Endothelial cell (in vitro differentiated cells): Measurements from ENCODE around the gene PDZD2. TPM values are rescaled to one million over a fixed set of nuclear protein-coding genes. Genes with fewer than 3 reads are reported as not detected.

Source experiments
- DNase-seq: peaks from one replicate; pipeline ENCODE4 v3.0.0; 2021; ENCODE audit warnings: low spot score
- H3K27ac Mint-ChIP-seq: one replicate; pipeline ENCODE4 v1.8.0; 2021; ENCODE audit warnings: mixed read lengths, inconsistent platforms; ENCODE audit not compliant: unreplicated experiment
- H3K27me3 Mint-ChIP-seq: one replicate; pipeline ENCODE4 v1.8.0; 2021; ENCODE audit warnings: mild to moderate bottlenecking, moderate library complexity, mixed read lengths, inconsistent platforms; ENCODE audit not compliant: unreplicated experiment
- H3K36me3 Mint-ChIP-seq: one replicate; pipeline ENCODE4 v1.8.0; 2021; ENCODE audit warnings: mild to moderate bottlenecking, low read depth, mixed read lengths, inconsistent platforms; ENCODE audit not compliant: unreplicated experiment
- H3K4me1 Mint-ChIP-seq: one replicate; pipeline ENCODE4 v1.8.0; 2021; ENCODE audit warnings: mild to moderate bottlenecking, mixed read lengths, inconsistent platforms; ENCODE audit not compliant: unreplicated experiment
- H3K4me3 Mint-ChIP-seq: one replicate; pipeline ENCODE4 v1.8.0; 2021; ENCODE audit warnings: mild to moderate bottlenecking, mixed read lengths, inconsistent platforms; ENCODE audit not compliant: unreplicated experiment
- H3K9me3 Mint-ChIP-seq: one replicate; pipeline ENCODE4 v1.8.0; 2021; ENCODE audit warnings: mixed read lengths, inconsistent platforms; ENCODE audit not compliant: unreplicated experiment
- total RNA-seq: library from RNA; stranded (reverse); fragmentation: NEBNext Ultra II Directional; extraction: Animal tissue kit (Norgen Biotek cat#: 25700); gene quantifications from one replicate; pipeline ENCODE4 v1.2.1, GENCODE V29; 2021; ENCODE audit not compliant: unreplicated experiment
- TF ChIP-seq, protein P1 (sequence below): fragments of 200-600 bp; sonication (generic); IDR thresholded peaks from one replicate; pipeline ENCODE4 v1.5.0; 2021; ENCODE audit warnings: antibody characterized with exemption; ENCODE audit not compliant: unreplicated experiment

Gene PDZD2
- total RNA-seq, 1 donor from 2014 or later, result 71.1 TPM

DNA sequence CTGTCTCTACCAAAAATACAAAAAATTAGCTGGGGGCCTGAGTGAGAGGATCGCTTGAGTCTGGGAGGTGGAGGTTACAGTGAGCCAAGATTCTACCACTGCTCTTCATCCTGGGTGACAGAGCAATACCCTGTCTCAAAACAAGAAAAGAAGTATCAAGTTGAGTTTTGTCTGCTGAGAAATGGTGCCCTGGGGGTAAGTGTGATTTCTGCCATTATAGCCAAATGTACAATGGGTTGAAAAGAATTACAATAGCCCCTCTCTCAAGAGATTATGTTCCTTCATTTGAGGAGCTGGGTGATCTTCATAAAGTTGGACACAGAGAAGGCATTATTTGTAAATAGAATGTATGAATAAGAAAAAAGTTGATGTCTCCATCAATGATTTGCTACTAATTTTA, 345.8 kb downstream of the PDZD2 start:
- H3K4me1 Mint-ChIP-seq, result no peaks in the 10 kb centered on the region
- peaks cover 5% of the 10 kb centered on the region for H3K27me3 Mint-ChIP-seq
- H3K27ac Mint-ChIP-seq, result no peak overlapping the region
- TF ChIP-seq, protein P1, sequence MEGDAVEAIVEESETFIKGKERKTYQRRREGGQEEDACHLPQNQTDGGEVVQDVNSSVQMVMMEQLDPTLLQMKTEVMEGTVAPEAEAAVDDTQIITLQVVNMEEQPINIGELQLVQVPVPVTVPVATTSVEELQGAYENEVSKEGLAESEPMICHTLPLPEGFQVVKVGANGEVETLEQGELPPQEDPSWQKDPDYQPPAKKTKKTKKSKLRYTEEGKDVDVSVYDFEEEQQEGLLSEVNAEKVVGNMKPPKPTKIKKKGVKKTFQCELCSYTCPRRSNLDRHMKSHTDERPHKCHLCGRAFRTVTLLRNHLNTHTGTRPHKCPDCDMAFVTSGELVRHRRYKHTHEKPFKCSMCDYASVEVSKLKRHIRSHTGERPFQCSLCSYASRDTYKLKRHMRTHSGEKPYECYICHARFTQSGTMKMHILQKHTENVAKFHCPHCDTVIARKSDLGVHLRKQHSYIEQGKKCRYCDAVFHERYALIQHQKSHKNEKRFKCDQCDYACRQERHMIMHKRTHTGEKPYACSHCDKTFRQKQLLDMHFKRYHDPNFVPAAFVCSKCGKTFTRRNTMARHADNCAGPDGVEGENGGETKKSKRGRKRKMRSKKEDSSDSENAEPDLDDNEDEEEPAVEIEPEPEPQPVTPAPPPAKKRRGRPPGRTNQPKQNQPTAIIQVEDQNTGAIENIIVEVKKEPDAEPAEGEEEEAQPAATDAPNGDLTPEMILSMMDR, result no peak
- no peak for DNase-seq
- H3K9me3 Mint-ChIP-seq, result no peaks in the 10 kb centered on the region
- H3K36me3 Mint-ChIP-seq, result peaks cover 39% of the 10 kb centered on the region
- peak overlapping the region; percentile 38 for H3K4me3 Mint-ChIP-seq

DNA sequence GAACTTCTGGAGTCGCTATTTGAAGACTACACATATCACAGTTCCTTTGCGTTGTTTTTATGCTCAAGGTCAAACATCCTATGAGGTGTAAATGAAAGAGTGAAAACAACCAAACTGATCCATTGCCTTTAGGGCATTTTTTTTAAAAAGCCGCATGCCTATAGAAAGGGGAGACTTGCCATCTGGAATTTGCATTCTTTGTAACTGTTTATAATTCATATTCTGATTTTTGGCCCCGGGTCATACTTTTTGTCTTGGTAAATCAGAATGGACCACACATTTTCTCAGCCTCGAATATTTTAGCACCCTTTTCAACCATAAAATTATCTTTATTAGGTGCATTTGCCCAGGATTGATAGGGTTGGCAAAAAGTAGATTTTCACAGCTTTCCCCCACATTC, 347.2 kb downstream of the PDZD2 start:
- Mint-ChIP-seq H3K4me1 (no peaks in the 10 kb centered on the region), H3K27ac (no peak overlapping the region), H3K4me3 (no peak overlapping the region), H3K9me3 (no peaks in the 10 kb centered on the region), H3K27me3 (peaks cover 5% of the 10 kb centered on the region), H3K36me3 (peaks cover 42% of the 10 kb centered on the region)
- DNase-seq, result no peak
- TF ChIP-seq, protein P1, result no peak

DNA sequence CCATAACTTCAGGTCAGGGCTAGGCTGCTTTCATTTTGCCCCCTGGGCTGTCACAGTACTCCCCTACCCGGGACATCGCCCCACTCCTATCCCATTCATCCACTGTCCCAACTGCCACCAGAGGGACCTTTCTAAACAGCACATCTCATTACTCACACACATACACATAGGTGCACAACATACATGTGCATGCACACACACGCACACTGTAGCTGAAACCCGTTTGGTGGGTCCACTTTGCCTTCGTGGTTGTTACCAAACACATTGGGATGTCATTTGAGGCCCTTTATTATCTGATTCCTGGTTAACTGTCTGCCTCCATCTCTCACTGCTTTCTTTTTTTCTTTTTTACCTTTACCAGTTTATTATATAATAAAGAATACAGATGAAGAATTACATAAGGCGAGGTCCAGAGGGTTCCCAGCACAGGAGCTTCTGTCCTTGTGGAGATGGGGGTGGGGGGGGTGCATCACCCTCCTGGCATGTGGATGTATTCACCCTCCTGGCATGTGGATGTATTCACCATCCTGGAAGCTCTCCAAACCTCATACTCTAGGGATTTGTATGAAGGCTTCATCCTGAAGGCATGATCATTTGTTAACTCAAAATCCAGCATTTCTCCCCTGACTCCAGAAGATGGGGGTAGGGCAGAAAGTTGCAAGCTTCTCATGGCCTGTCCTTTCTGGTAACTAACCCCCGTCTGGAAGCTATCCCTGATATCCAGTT, 349.2 kb downstream of the PDZD2 start:
- H3K36me3 Mint-ChIP-seq, result peaks cover 45% of the 10 kb centered on the region
- no peaks in the 10 kb centered on the region for H3K9me3 Mint-ChIP-seq
- peak overlapping the region; percentile 76 for H3K4me3 Mint-ChIP-seq
- TF ChIP-seq, protein P1, result no peak
- peak overlapping the region; percentile 37 for H3K27ac Mint-ChIP-seq
- H3K27me3 Mint-ChIP-seq, result peaks cover 5% of the 10 kb centered on the region
- DNase-seq, result no peak
- H3K4me1 Mint-ChIP-seq, result no peaks in the 10 kb centered on the region

DNA sequence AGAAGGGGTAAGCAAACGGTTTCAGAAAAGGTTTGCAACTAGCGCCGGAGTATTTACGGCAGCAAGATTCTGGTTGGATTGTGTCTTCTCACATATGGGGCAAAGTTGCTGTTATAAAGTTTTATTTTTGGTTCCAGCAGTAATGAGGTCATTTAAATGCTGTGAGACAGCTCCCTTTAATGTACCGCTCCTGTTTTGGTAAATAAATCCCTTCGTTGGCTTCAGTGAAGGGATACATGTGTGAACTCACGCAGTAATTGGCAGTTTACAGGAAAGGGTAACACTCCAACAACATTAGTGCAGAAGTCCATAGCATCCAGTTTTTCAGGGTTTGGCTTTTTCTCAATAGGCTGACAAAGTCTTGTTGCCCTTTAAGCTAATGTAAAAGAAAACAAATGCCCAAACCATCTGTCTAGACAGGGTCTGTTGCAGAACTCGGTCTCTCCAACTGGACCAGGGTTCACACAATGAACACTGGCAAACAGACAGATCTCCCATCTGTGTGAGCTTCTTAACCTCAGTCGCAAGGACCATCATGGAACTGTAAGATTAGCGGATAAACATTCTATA, 351.2 kb downstream of the PDZD2 start:
- no peak overlapping the region for H3K27ac Mint-ChIP-seq
- H3K27me3 Mint-ChIP-seq, result peaks cover 5% of the 10 kb centered on the region
- peaks cover 29% of the 10 kb centered on the region for H3K36me3 Mint-ChIP-seq
- H3K4me3 Mint-ChIP-seq, result no peak overlapping the region
- H3K4me1 Mint-ChIP-seq, result no peaks in the 10 kb centered on the region
- TF ChIP-seq, protein P1, result no peak
- DNase-seq, result no peak
- no peaks in the 10 kb centered on the region for H3K9me3 Mint-ChIP-seq

DNA sequence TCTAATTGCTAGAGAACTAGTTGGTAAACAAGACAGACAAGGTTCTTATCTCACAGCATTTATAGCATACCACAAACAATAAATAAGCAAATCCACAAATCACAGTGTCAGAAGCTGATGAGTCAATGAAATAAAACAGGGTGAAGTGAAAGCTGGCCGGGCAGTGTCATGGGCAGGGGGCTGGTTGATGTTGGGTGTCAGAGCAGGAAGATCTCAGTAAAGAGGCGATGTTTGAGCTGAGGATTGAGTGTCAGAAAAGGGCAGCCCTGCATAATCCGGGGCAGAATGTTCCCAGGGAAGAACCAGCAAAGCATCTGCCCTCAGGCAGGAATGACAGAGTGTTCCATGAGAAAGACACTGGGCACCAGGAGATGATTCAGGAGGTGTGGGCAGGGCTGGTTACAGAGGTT, 351.8 kb downstream of the PDZD2 start:
- TF ChIP-seq, protein P1, result no peak
- H3K27ac Mint-ChIP-seq, result no peak overlapping the region
- H3K27me3 Mint-ChIP-seq, result peaks cover 5% of the 10 kb centered on the region
- H3K9me3 Mint-ChIP-seq, result no peaks in the 10 kb centered on the region
- peaks cover 30% of the 10 kb centered on the region for H3K36me3 Mint-ChIP-seq
- H3K4me1 Mint-ChIP-seq, result no peaks in the 10 kb centered on the region
- DNase-seq, result no peak
- no peak overlapping the region for H3K4me3 Mint-ChIP-seq
